ENCODE data around the gene HBQ1.
A peak's percentile ranks its signal among the peaks of the same experiment; 100 is the strongest.
"Not testable (repeated sequence)": the region's sequence is repeated elsewhere in the genome, so short reads cannot be mapped to it uniquely, and the experiment has no call there.

Gene HBQ1

GRCh38 chr16:176477-177382 is 3.5 kb upstream of the HBQ1 start, which contains the start of gene HBA1:
TSS of gene HBA1 (plus strand) at chr16:176680. CDS start at chr16:176717, 37 bp downstream.
- not testable (repeated sequence) for DNase-seq

- DNase-seq: peak in 1 of 2 experiments; percentile 43
These were observed 2.9 kb upstream of the HBQ1 start for GRCh38 chr16:177394-177822.

GRCh38 chr16:177981-178667 is 2.1 kb upstream of the HBQ1 start:
- no peak for DNase-seq

GRCh38 chr16:178668-179015 is 1.6 kb upstream of the HBQ1 start:
- DNase-seq: no peak

GRCh38 chr16:179211-180092 is 807 bp upstream of the HBQ1 start:
- DNase-seq: no peak

- DNase-seq: peak; percentile 79 to 83
These were observed 664 bp downstream of the HBQ1 start for GRCh38 chr16:180681-181564.

- DNase-seq: peak in 1 of 2 experiments; percentile 41
These were observed 1.3 kb downstream of the HBQ1 start for GRCh38 chr16:181565-182021.

- peak in 1 of 2 experiments; percentile 21 for DNase-seq
These were observed 2.7 kb downstream of the HBQ1 start for GRCh38 chr16:183005-183404.

GRCh38 chr16:185213-185612 is 5.0 kb downstream of the HBQ1 start:
- no peak for DNase-seq

- DNase-seq: no peak
These were observed 5.4 kb downstream of the HBQ1 start for GRCh38 chr16:185691-186090.

GRCh38 chr16:187330-187729 is 7.1 kb downstream of the HBQ1 start:
- no peak for DNase-seq

GRCh38 chr16:188674-189073 is 8.4 kb downstream of the HBQ1 start:
- no peak for DNase-seq

GRCh38 chr16:189604-190186 is 9.4 kb downstream of the HBQ1 start:
- DNase-seq: no peak

- DNase-seq: no peak
These were observed 11.6 kb downstream of the HBQ1 start for GRCh38 chr16:191831-192230.

GRCh38 chr16:192686-193085 is 12.4 kb downstream of the HBQ1 start:
- DNase-seq: no peak

GRCh38 chr16:193441-193840 is 13.2 kb downstream of the HBQ1 start:
- DNase-seq: no peak

GRCh38 chr16:194516-194915 is 14.3 kb downstream of the HBQ1 start:
- DNase-seq: no peak

- no peak for DNase-seq
These were observed 20.1 kb downstream of the HBQ1 start for GRCh38 chr16:200388-200787.

GRCh38 chr16:203246-203645 is 23.0 kb downstream of the HBQ1 start:
- no peak for DNase-seq

- not testable (repeated sequence) for DNase-seq
These were observed 23.8 kb downstream of the HBQ1 start for GRCh38 chr16:204046-204445.

GRCh38 chr16:209359-209758 is 29.1 kb downstream of the HBQ1 start:
- not testable (repeated sequence) for DNase-seq
